Transverse colon (tissue), 4 donors: Measurements from ENCODE around the gene NFS1.

ENCODE experiments used
- EP300 ChIP-seq: sonication (generic); formaldehyde crosslinking; IDR thresholded peaks from one replicate; pipeline ENCODE4 v1.6.1; 2017; ENCODE audit warnings: antibody characterized with exemption, low read depth
- POLR2A ChIP-seq: fragments of 450-650 bp; IDR thresholded peaks from one replicate; pipeline ENCODE4 v1.6.1; 2016; ENCODE audit warnings: antibody characterized with exemption, mild to moderate bottlenecking, moderate library complexity
- POLR2AphosphoS5 ChIP-seq, 3 donors: sonication (generic); formaldehyde crosslinking; IDR thresholded peaks; one replicate each; pipeline ENCODE4 v1.6.1; 2016; ENCODE audit warnings: antibody characterized with exemption in 3 of 3
- TF ChIP-seq, protein P1 (sequence below), 5 experiments: fragments of 200-600 bp in 3 of 5; fragments of 450-650 bp in 2 of 5; sonication (generic) in 3 of 5; IDR thresholded peaks; 1 replicate in 2 of 5; 2 replicates in 3 of 5; pipeline ENCODE4 v1.5.1; 2016 to 2017; ENCODE audit warnings: antibody characterized with exemption in 5 of 5, inconsistent platforms in 3 of 5, mild to moderate bottlenecking in 2 of 5, moderate library complexity in 1 of 5

DNA sequence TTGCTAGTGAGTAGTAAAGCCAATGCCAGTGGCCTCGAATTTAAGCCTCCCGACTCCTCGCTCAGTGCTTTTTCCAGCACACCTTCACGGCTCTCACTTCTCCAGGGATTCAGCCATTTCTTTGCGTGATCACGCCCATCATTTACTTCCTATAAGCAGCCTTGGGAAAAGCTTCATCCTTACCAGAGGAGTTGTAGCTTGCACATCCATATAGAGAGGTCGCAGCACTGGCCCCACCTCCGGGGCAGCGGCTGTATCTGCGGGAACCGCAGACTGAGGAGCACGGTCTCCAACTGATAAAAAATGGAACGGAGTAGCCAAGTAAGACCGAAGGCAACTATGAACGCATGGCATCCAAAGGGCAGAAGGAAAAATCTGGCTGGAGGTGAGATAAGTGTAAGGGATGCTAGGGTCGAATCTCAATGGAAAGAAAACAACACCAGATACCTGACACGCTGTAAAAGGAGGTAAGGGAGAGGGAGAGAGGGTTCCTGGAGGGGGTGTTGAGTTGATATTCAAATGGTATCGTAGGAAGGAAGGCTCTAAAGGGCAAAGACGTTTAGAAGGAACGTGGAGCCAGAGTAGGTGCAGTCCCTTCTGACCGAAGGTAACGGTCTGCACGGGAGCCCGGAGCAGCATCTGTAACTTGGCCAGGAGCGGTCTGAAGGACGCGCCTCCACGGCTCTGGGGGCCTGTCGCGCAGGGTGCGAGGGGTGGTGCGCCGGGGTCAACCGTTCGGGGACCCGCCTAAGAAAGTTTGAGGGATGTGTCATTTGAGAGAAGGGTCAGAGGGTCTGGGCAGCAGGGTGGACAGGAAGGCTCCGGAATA, 640 bp downstream of the NFS1 start:
- TF ChIP-seq POLR2AphosphoS5 (IDR thresholded peaks at IDR 0.05) (no peak), POLR2A (no peak), EP300 (no peak)
- TF ChIP-seq, protein P1, sequence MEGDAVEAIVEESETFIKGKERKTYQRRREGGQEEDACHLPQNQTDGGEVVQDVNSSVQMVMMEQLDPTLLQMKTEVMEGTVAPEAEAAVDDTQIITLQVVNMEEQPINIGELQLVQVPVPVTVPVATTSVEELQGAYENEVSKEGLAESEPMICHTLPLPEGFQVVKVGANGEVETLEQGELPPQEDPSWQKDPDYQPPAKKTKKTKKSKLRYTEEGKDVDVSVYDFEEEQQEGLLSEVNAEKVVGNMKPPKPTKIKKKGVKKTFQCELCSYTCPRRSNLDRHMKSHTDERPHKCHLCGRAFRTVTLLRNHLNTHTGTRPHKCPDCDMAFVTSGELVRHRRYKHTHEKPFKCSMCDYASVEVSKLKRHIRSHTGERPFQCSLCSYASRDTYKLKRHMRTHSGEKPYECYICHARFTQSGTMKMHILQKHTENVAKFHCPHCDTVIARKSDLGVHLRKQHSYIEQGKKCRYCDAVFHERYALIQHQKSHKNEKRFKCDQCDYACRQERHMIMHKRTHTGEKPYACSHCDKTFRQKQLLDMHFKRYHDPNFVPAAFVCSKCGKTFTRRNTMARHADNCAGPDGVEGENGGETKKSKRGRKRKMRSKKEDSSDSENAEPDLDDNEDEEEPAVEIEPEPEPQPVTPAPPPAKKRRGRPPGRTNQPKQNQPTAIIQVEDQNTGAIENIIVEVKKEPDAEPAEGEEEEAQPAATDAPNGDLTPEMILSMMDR (IDR thresholded peaks at IDR 0.05), result no peak
